GM12892 (cell line): ENCODE data around the gene NEK10.
A peak's percentile ranks its signal among the peaks of the same experiment; 100 is the strongest.

Experiments
- DNase-seq: peaks from one replicate; pipeline ENCODE4 v3.0.0; 2011; ENCODE audit not compliant: insufficient read length
- FAIRE-seq: peaks from 2 replicates; lab custom pipeline; 2011; peaks lifted over from hg19 to GRCh38; lab: Jason Lieb, UNC
- POLR2A ChIP-seq: IDR thresholded peaks from 2 replicates; pipeline ENCODE4 v1.6.1; 2011; ENCODE audit warnings: low read depth, low read length, control low read depth
- POLR2AphosphoS5 ChIP-seq: IDR thresholded peaks from 2 replicates; pipeline ENCODE4 v1.6.1; 2011; ENCODE audit warnings: low read depth, low read length, control low read depth
- TAF1 ChIP-seq: IDR thresholded peaks from 2 replicates; pipeline ENCODE4 v1.6.1; 2011; ENCODE audit warnings: low read depth, mild to moderate bottlenecking, control low read depth, low read length, borderline replicate concordance

The NEK10 gene

DNA sequence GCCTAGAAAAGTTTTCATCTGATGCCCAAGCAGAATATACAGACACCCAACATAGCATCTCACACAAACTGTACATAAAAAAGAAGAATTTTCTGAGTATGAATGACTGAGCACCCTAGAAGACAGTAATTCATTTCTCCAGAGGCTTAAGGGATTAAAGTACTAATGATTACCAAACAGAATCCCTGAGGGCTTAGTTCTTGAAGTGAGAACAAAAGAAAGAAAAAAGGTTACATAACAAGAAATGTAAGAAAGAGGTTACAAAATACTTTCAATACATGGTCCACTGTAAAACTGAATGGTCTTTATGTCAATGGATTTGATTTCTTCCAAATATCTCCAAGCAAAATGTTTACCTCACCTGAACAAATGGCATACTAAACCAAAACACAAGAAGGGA is 9.1 kb upstream of the NEK10 start:
- DNase-seq (no peak), FAIRE-seq (no peak)
- TF ChIP-seq POLR2AphosphoS5 (no peak), POLR2A (no peak), TAF1 (no peak)

DNA sequence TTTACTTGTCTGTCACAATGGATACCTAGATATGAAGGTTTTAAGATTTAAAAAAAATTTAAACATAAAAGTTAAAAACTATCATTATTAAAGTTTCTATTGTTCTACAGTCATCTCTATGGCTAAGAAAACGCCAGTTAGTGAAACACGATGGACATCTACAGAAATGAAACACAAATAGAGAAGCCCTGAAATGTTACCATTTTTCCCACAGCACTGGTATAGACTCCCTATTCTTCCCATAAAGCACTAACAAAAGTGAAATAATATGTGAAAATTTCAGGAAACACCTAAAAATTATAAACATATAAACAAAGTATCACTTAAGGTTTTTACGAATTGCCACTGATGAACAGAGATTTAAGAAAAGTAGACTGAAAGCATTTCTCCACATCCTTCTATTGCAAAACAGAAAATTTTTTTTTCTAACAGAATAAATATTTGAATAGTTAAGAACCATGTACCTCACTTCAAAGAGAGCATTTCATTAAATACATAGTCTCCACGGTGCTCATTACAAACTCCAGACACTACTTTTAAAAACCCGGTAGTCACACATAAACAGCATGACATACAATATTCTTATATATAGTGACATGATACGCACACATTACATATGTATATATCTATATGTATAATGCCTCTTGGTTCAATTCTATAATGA is 7.1 kb upstream of the NEK10 start:
- TF ChIP-seq TAF1 (no peak), POLR2A (no peak), POLR2AphosphoS5 (no peak)
- DNase-seq (no peak), FAIRE-seq (no peak)

DNA sequence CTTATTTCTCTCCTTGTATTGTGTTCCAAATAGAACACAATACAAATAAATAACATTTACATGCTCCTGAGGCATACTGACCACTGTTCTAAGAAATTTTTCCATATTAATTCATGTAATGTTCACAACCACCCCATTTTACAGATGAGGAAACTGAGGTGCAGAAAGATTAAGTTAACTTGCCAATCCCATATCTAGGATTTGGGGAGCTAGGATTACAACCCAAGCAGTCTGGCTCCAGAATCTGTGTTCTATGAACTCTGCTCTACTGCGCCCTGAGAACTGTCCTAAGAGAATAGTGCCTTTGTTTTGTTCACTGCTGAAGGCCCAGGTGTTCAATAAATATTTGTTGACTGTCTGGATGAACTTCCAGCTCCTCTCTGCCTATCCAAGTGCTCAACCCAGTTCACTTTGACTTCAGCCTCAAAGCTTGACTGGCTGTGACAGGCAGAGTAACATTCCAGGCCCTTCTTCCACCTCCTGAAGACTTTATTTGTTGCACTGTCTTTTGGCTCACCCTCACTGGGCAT is 3.1 kb downstream of the NEK10 start:
- DNase-seq (no peak), FAIRE-seq (no peak)
- TF ChIP-seq POLR2AphosphoS5 (no peak), TAF1 (no peak), POLR2A (no peak)

DNA sequence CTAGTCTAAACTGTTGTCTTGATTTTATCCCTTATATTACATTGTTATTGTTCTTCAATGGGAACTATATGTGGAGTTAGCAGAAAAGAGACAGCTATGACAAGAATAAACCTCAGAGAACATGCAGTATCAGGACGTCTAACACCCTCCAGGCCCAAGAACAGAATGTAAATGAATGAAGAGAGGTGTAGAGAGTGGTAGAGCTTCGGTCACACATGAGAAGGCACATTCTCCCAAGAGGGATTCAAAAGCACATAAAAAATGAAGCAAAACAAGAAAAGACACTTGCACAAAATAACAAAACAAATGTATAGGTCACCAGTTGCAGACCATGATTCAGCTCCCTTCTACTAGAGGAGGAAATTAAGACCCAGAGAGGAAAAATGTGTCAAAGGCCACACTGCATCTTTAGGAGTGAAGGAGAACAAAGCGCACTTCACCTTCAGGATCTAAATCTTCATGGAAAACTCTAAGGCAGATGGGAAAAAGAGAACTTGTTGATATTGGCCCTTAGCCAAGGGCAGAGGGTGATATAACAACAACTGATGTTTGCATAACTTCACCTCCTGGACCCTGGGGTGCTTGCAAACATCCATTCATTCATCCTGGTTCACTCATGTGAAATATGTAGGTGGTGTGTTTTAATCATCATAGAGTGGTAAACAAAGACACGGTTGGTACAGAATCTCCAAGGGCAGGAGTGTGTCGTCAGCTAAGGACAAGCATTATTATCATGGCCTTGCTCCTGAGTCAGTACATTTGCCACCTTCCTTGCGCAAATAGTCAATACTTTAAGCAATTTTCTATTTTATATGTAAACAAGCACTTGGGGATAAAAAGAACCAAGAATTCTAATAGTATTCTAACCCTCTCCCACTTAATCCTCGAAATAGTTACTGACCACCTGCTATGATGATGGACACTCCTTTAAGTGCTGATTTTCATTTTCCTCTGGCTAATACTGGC is 8.8 kb downstream of the NEK10 start:
- DNase-seq (no peak), FAIRE-seq (no peak)
- TF ChIP-seq POLR2A, result no peak
- TF ChIP-seq TAF1, result no peak
- TF ChIP-seq POLR2AphosphoS5, result no peak

DNA sequence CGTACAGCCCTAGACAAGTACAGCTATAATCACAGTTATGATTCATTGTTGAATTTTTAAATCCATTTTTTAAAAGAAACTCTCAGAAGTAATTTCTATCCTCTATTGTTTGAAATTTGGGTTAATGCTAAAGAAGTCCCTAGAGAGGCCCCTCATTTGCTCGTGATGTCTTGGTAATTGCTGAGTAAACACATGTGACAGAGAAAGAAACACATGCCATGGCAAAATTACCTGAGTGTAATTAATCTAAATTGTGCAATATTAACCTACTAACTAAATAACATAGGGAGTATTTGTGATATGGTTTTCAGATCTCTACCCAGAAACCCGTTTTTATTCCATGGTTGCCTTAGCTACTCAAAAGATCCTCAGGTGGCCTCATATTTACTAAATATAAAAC is 10.8 kb downstream of the NEK10 start:
- FAIRE-seq (no peak), DNase-seq (no peak)
- TF ChIP-seq TAF1 (no peak), POLR2A (no peak), POLR2AphosphoS5 (no peak)

DNA sequence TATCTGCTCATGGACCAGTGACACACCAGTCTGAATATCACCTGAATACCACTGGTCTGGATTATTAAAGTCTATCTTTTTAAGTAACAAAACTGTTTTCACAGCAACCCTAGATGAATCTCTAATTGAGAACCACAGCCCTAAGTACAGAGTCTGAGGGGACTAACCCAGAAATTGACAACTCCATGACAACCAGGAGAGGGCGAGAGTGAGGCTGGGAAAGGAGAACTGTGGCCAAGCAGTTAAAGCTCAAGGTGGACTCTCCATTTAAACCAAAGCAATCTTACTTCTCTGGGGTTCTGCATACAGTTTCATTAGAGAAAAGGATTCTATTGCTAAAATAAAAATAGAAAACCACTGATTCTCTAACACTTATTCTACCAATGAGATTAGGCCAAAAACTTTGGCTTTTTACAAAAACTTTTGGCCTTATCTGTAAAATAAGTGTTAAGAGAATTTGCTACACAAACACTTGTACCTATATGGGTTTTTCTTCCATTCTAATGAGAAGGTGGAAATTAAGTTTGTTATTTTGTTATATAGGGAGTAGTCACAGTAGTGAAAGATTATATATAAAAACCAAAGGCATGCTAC is 11.4 kb downstream of the NEK10 start:
- FAIRE-seq (peak; percentile 67), DNase-seq (no peak)
- TF ChIP-seq TAF1, result no peak
- no peak for TF ChIP-seq POLR2A
- TF ChIP-seq POLR2AphosphoS5, result no peak

DNA sequence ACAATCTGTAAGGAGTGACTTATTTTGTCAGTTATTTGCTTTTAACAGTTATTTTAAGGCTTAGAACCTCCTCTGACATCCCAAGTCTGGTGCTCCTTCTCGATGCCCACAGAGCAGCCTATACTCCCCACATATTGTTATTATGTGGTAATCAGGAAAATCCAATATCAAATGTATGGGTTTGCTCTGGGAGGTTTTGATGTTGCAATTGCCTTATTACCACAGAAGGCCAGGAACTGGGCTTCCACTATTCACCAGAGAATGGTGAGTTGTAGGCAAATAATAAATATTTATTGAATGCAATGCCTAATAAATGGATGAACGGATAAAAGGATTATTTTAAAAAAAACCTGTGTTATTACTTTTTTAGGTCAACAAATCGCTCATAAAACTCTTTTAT is 12.2 kb downstream of the NEK10 start:
- FAIRE-seq (no peak), DNase-seq (no peak)
- TF ChIP-seq TAF1 (no peak), POLR2A (no peak), POLR2AphosphoS5 (no peak)

DNA sequence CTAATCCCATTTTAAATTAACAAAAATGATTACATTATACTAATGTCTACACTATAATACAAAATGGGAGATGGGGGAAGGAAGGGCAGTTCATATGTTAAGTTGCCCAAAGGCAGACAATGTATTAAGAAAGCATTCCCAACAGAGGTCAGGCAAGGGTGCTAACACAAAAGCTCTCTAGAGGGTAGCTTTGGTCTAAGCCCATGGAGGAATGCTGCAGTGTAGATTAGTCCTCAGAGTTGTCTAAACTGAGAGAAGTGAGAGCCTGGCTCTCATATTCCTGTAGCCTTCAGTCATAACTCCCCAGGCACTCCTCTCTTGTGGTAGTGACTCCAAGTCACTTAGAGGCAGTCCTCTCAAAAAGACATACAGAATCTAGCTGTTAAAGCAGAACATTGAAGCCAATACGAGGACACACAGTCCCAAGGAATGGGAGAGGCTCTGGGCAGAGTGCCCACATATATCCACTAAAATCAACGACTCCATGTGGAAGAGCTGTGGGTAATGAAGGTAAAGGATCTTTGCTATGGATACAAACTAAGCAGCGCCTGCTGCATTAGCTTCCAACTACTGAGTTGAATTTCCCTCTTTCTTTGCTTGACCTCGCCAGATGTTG is 14.5 kb downstream of the NEK10 start:
- TF ChIP-seq POLR2A (no peak), TAF1 (no peak), POLR2AphosphoS5 (no peak)
- FAIRE-seq, result no peak
- DNase-seq, result no peak

DNA sequence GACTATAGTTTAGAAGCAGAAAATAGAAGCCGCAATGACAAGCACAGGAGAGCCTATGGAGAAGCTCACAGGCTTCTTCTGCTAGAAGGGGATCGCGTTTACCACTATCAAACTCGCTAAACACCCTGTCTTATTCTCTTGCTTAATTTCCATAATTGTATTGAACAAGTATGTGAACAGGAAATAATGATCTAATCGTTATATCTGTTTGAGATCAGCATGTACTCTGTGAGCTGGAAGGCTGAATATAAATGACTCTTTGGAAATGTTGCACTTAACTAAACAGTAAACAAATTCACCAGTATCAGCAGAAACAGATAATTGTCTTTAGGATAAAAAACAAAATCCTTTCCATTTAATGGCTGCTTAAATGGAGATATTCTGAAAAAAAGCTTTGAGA is 15.0 kb downstream of the NEK10 start:
- DNase-seq (no peak), FAIRE-seq (no peak)
- TF ChIP-seq POLR2A (no peak), TAF1 (no peak), POLR2AphosphoS5 (no peak)

DNA sequence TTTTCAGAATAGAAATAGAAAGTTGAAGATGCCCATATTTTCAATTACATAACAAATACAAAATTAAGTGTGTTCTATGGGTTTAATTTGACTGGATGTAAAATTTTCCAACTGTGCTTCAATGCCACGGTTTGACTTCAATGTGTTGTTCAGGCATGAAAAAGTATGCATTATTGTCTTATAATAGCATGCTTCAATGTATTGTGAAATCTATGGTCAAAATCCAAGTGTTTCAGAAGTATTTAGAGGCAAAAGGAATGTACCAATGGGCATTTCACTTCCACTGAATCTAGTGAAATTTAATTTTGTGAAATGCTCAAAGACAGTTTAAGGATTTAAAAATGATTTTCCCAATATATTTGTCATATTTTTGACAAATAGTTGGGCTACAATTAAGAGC is 16.0 kb downstream of the NEK10 start:
- FAIRE-seq, result no peak
- no peak for TF ChIP-seq TAF1
- TF ChIP-seq POLR2AphosphoS5, result no peak
- TF ChIP-seq POLR2A, result no peak
- no peak for DNase-seq

DNA sequence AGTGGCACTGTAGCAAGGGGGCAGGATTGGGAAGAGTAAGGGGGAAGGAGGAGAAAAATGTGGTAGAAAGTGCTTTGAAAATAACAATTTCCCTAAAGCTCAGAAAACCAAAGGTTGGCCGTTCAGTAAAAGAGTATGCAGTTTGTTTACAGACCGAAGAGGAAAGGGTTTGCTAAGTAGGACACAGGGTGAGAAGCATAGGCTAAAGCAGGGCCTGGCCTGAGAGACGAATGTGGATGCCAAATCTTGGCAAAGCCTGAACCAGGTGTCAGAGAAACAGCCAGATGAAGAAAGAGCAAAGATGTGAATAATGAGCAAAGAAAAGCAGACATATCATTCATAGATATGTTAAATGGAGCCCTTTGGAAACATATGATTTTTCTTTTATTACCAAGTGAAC is 17.1 kb downstream of the NEK10 start:
- DNase-seq (no peak), FAIRE-seq (no peak)
- TF ChIP-seq POLR2AphosphoS5, result no peak
- no peak for TF ChIP-seq TAF1
- TF ChIP-seq POLR2A, result no peak
